LNCaP clone FGC (cell line): ENCODE results near the gene FUZ.
A peak's percentile ranks its signal among the peaks of the same experiment; 100 is the strongest.

Experiments
- DNase-seq: peaks from one replicate; pipeline ENCODE4 v3.0.0-alpha.2; 2011; ENCODE audit warnings: low read depth
- H3K4me3 ChIP-seq: 2 replicates; pipeline ENCODE4 v1.5.1; 2011; ENCODE audit warnings: mild to moderate bottlenecking, low read depth, low read length, control low read depth
- CTCF ChIP-seq: IDR thresholded peaks from 2 replicates; pipeline ENCODE4 v1.5.1; 2012; ENCODE audit warnings: mild to moderate bottlenecking; ENCODE audit not compliant: control insufficient read depth, insufficient read depth; ENCODE audit errors: extremely low read depth

The FUZ gene

GRCh38 chr19:49771674-49772139 is 41.4 kb downstream of the FUZ start:
- no peak for TF ChIP-seq CTCF
- no peak overlapping the region for H3K4me3 ChIP-seq
- no peak for DNase-seq

GRCh38 chr19:49770529-49770928 is 42.6 kb downstream of the FUZ start:
- TF ChIP-seq CTCF, result no peak
- DNase-seq, result no peak
- no peak overlapping the region for H3K4me3 ChIP-seq

GRCh38 chr19:49767967-49768581 is 45.0 kb downstream of the FUZ start:
- H3K4me3 ChIP-seq, result peak overlapping the region; percentile 76
- DNase-seq, result no peak
- no peak for TF ChIP-seq CTCF

GRCh38 chr19:49767381-49767780 is 45.7 kb downstream of the FUZ start:
- no peak for DNase-seq
- TF ChIP-seq CTCF, result no peak
- peak overlapping the region; percentile 76 for H3K4me3 ChIP-seq

GRCh38 chr19:49766930-49767299 is 46.2 kb downstream of the FUZ start, which contains the start of gene AP2A1:
AP2A1 (plus strand) TSS chr19:49767001; CDS start chr19:49767134, 133 bp downstream.
- no peak for TF ChIP-seq CTCF
- DNase-seq, result no peak
- H3K4me3 ChIP-seq, result peak within 1 kb of the TSS; percentile 76

GRCh38 chr19:49766007-49766929 is 46.8 kb downstream of the FUZ start:
- peak; percentile 100 for DNase-seq
- peak overlapping the region; percentile 50 for H3K4me3 ChIP-seq
- TF ChIP-seq CTCF, result no peak
